GM19193 (cell line): ENCODE results near the gene ARHGAP10.

Experiments
- POLR2A ChIP-seq: IDR thresholded peaks from 4 replicates; pipeline ENCODE4 v1.6.1; 2011; ENCODE audit not compliant: insufficient read depth, insufficient read length; ENCODE audit errors: extremely low read depth

The ARHGAP10 gene

DNA sequence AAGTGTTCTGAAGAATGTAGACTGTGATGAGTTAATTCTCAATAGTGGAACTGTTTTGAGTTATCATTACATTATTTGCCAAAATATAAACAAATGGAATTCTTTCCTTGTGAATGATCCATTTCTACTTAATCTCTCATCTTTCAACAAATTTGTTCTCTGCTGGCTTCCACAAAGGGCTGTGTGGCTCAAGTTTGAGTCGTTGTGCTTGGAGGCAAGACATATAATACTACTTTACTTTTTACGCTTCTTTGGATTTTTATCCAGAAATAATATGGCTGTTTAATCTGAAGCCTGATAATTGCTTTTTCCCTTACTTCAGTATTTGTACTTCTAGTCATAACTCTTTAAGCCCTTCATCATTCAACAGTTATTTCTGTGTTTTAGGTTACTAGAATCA, 169.5 kb downstream of the ARHGAP10 start:
- no peak for TF ChIP-seq POLR2A

DNA sequence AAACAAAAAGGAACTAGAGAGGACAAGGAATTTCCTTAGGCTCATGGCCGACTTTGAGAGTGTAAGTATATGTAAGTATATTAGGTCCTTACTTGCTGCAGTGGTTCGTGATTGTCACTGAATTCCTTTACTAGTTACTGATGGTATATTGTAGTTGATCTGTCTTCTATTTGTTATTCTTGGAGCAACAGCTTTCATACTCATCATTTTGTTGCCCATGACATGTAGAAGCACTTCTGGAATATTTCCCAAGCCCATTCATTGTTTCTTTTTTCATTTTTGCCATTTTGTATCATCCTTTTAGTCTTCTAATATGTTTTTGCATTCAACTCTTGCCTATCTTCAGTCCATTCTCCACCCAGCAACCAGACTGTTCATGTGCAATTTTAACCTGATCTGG, 170.0 kb downstream of the ARHGAP10 start:
- no peak for TF ChIP-seq POLR2A

GRCh38 chr4:147909225-147909624, 177.3 kb downstream of the ARHGAP10 start:
- TF ChIP-seq POLR2A, result no peak

DNA sequence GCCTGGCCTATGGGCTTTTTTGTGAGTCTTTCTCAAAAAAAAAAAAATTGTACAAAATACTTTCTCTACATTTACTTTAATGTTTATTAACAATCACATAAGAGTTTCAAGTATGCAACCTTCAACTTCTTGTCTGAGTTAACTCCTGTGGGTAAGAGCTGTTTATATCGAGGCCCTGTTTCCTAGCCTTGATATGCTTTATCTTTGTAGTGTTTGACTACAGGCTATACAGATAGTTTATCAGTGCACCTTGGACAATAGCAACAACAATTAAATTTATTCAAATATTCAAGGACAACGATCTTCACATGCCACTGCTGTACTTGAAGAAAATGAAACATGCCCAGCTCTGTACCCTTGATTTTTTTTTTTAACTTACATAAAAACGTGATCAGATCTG, 178.4 kb downstream of the ARHGAP10 start:
- no peak for TF ChIP-seq POLR2A

DNA sequence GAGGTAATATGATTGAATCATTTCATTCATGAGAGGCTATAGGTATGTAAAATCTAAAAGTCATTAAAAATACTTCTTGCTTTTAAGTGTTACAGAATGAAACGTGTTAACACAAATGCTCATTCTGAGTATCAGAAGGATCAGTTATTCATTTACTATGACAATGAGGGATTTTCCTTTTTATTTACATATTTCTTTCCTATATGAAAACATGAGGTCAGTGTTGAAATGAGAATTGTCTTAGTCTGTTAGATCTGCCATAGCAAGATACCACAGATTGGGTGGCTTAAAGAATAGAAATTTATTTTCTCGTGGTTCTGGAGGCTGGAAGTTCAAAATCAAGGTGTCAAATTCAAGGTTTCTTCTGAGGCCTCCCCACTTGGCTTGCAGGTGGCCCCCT, 181.2 kb downstream of the ARHGAP10 start:
- TF ChIP-seq POLR2A, result no peak

- no peak for TF ChIP-seq POLR2A
These were observed 184.5 kb downstream of the ARHGAP10 start for GRCh38 chr4:147916351-147916750.

GRCh38 chr4:147923381-147923780, 191.5 kb downstream of the ARHGAP10 start:
- no peak for TF ChIP-seq POLR2A

- no peak for TF ChIP-seq POLR2A
These were observed 192.0 kb downstream of the ARHGAP10 start for GRCh38 chr4:147923854-147924253.

DNA sequence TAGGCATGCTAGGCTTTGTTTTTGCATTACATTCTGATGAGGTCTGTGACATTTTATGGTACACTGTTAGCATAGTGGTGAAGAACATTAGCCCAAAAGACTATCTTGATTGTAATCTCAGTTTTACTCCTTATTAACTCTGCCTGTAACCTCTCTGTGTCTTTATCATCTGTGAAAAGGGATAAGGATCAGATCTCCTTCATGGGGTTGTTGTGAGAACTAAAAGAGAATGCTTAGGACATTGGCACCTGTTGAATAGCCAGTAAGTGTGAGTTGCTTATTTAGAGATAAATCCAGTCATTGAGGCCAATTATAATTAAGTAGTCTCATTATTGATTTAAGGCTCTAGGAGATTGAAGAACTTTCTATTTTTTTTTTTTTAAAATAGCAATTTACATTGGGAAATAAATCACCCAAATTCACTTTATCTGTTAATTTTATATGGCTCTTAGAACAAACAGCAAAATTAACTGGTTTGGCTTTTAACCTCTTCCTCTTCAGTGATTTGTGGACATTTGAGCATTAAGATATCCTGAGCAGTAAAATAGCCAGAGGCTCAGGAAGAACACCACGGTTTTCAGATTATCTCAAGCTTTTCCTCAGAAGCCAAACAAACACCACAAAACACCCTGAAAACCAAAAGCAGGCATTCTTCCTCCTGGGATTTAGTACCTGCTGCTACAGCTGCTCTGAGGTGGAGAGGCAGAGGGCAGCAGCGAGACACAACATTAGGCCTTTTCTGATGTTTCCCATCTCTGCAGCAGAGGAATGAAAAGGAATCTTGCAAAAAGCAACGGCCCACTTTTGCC, 192.9 kb downstream of the ARHGAP10 start:
- TF ChIP-seq POLR2A, result no peak

- no peak for TF ChIP-seq POLR2A
These were observed 195.7 kb downstream of the ARHGAP10 start for GRCh38 chr4:147927377-147928137.

DNA sequence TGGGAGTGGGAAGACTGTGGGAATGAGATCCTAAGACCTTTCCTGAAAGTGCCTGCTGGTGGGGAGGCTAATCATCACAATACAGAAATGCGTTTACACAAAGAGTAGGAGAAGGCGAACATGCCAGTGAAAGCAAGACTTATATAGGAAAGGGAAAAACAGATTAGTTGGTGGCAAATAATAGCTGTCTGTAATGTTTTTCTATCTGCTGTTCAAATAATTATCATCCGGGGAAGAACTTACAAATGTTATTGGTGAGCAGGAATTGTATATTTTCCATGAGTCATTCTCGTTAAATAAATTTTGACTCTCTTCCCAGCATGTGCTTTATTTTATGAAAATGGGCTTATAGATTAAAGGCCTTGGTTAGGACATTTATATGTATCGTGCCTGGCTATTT, 196.5 kb downstream of the ARHGAP10 start:
- no peak for TF ChIP-seq POLR2A

- no peak for TF ChIP-seq POLR2A
These were observed 197.9 kb downstream of the ARHGAP10 start for GRCh38 chr4:147929746-147930145.

DNA sequence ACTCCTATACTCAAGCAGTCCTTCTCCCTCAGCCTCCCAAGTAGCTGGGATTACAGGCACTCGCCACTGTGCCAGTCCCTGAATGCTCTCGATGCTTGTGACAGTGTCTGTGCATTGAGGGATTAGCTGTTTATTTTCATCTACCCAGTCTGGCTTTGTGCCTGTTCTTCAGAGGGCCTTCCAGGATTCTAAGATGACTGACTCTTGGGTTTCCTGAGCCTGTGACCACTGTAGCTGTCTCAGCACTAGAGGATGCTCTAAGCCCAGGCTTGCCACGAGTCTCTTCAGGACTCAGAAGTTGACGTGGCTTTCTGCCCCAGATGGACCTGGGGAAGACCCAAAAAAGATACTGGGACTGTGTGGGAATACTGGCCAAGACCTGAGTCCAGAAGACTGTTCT, 201.4 kb downstream of the ARHGAP10 start:
- no peak for TF ChIP-seq POLR2A

DNA sequence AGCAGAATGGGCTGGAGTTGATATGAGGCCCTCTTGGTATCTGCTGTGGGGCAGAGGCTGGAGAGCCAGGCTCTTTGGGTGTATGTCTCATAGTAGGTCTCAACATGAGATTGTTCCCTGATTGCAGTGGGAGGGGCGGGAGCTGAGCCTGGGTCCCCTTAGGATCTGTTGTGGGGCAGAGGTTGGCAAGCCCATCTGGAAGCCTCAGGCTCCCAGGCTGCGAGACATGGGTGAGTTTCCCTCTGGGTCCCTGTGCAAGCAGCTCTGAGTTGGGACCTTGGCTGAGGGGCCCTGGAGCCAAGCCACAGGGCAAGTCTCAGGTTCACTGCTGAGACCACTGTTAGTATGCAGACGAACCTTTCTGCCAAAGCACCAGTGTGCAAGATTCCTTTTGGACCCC, 201.9 kb downstream of the ARHGAP10 start:
- TF ChIP-seq POLR2A, result no peak

- no peak for TF ChIP-seq POLR2A
These were observed 206.6 kb downstream of the ARHGAP10 start for GRCh38 chr4:147938496-147938895.

- TF ChIP-seq POLR2A, result no peak
These were observed 208.3 kb downstream of the ARHGAP10 start for GRCh38 chr4:147940171-147940570.
